ENCODE results near the gene REG4.

Gene REG4

DNA sequence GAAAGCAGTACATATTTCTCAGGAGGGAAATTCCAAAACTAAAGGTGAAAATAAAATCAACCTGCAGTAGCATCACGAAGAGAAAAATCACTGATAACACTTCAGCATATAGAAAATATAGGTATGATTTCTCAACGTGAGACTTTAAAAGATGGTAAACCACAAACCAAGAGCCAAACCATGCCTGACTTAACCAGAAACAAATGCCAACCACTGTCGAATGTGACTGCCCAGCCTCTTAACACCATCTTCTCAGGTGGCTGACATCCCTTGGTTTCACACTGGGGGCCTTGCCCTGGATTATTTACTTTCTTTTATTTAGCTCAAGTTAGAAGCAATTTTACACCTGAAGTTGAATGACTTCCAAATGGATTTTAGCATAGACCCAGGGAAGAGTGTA, 52.7 kb downstream of the REG4 start:
- H3K27me3 ChIP-seq (ENCODE audit: insufficient read depth, low read length) = no peaks in the 10 kb centered on the region
- no peak overlapping the region for H2BK12ac ChIP-seq (ENCODE audit: low read length)
- no peak overlapping the region for H3K4me2 ChIP-seq (ENCODE audit: low read length)
- no peak overlapping the region for H2BK120ac ChIP-seq (ENCODE audit: insufficient read depth, low read length, poor library complexity)
- H4K12ac ChIP-seq (ENCODE audit: low read depth, low read length) = no peak overlapping the region
- H3K36me3 ChIP-seq (ENCODE audit: control insufficient read depth in 1 of 2, insufficient read depth in 2 of 2, low read length in 2 of 2) = no peaks in the 10 kb centered on the region
- H3K4ac ChIP-seq (ENCODE audit: low read depth, low read length) = no peak overlapping the region
- H4K91ac ChIP-seq (ENCODE audit: low read depth, low read length) = no peak overlapping the region
- H3K18ac ChIP-seq (ENCODE audit: low read length) = no peak overlapping the region
- no peaks in the 10 kb centered on the region for H3K9me3 ChIP-seq (ENCODE audit: insufficient read depth, low read depth, low read length)
- H3K14ac ChIP-seq (ENCODE audit: low read length) = no peak overlapping the region
- H3K79me1 ChIP-seq (ENCODE audit: low read length) = no peaks in the 10 kb centered on the region
- H2BK5ac ChIP-seq (ENCODE audit: low read depth, low read length, poor library complexity) = no peak overlapping the region
- no peaks in the 10 kb centered on the region for H3K4me1 ChIP-seq (ENCODE audit: control insufficient read depth in 1 of 2, insufficient read depth in 2 of 2, low read length in 2 of 2)
- H3K9ac ChIP-seq (ENCODE audit: low read length) = no peak overlapping the region
- no peak for DNase-seq
- no CpG with 5 or more reads among the region's 3 CpGs for WGBS (ENCODE audit: extremely low coverage, insufficient coverage, insufficient read length)
- no peaks in the 10 kb centered on the region for H3K79me2 ChIP-seq (ENCODE audit: control insufficient read depth, insufficient read depth, low read length, poor library complexity)
- H3K4me3 ChIP-seq (ENCODE audit: low read depth, low read length) = no peak overlapping the region
- no peak overlapping the region for H2AFZ ChIP-seq (ENCODE audit: insufficient read depth, low read length, poor library complexity)
- no peak overlapping the region for H2AK5ac ChIP-seq (ENCODE audit: low read length)
- no peak overlapping the region for H3K27ac ChIP-seq (ENCODE audit: low read depth, low read length)
- no peak overlapping the region for H3K23ac ChIP-seq (ENCODE audit: low read length)
- H4K8ac ChIP-seq (ENCODE audit: low read depth, low read length) = no peak overlapping the region

DNA sequence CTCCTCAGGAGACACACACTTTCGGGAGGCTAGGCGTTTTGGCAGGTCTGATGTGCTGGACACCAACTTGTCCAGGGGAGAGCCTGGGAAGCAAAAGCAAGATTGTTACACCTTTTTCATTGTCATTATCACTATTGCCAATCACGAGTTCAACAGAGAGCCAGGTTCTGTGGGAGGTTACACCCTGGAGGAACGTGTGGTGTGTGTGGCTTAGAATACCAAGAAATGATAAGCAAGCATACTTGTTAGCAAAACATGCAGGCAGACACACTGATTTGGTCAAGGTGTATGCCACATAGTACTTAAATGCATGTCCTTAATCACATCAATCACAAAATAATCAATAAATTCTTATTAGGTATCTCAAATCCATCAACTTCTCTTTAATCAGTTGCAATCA, 58.7 kb downstream of the REG4 start:
- Histone ChIP-seq H3K36me3 (ENCODE audit: control insufficient read depth in 1 of 2, insufficient read depth in 2 of 2, low read length in 2 of 2) (no peaks in the 10 kb centered on the region), H3K14ac (ENCODE audit: low read length) (no peak overlapping the region), H3K4me3 (ENCODE audit: low read depth, low read length) (no peak overlapping the region), H3K27me3 (ENCODE audit: insufficient read depth, low read length) (no peaks in the 10 kb centered on the region), H4K12ac (ENCODE audit: low read depth, low read length) (no peak overlapping the region), H3K27ac (ENCODE audit: low read depth, low read length) (no peak overlapping the region), H3K4me2 (ENCODE audit: low read length) (no peak overlapping the region), H2AFZ (ENCODE audit: insufficient read depth, low read length, poor library complexity) (no peak overlapping the region), H3K79me1 (ENCODE audit: low read length) (no peaks in the 10 kb centered on the region), H3K79me2 (ENCODE audit: control insufficient read depth, insufficient read depth, low read length, poor library complexity) (no peaks in the 10 kb centered on the region), H3K23ac (ENCODE audit: low read length) (no peak overlapping the region), H2BK120ac (ENCODE audit: insufficient read depth, low read length, poor library complexity) (no peak overlapping the region), H4K8ac (ENCODE audit: low read depth, low read length) (no peak overlapping the region), H3K9me3 (ENCODE audit: insufficient read depth, low read depth, low read length) (no peaks in the 10 kb centered on the region), H2AK5ac (ENCODE audit: low read length) (no peak overlapping the region), H2BK5ac (ENCODE audit: low read depth, low read length, poor library complexity) (no peak overlapping the region), H3K18ac (ENCODE audit: low read length) (no peak overlapping the region), H3K4ac (ENCODE audit: low read depth, low read length) (no peak overlapping the region), H4K91ac (ENCODE audit: low read depth, low read length) (no peak overlapping the region), H2BK12ac (ENCODE audit: low read length) (no peak overlapping the region), H3K9ac (ENCODE audit: low read length) (no peak overlapping the region), H3K4me1 (ENCODE audit: control insufficient read depth in 1 of 2, insufficient read depth in 2 of 2, low read length in 2 of 2) (peaks cover 0 to 1% of the 10 kb centered on the region in 2 experiments)
- WGBS (ENCODE audit: extremely low coverage, insufficient coverage, insufficient read length) = no CpG with 5 or more reads among the region's 4 CpGs
- DNase-seq = peak in 1 of 2 donors; percentile 40

DNA sequence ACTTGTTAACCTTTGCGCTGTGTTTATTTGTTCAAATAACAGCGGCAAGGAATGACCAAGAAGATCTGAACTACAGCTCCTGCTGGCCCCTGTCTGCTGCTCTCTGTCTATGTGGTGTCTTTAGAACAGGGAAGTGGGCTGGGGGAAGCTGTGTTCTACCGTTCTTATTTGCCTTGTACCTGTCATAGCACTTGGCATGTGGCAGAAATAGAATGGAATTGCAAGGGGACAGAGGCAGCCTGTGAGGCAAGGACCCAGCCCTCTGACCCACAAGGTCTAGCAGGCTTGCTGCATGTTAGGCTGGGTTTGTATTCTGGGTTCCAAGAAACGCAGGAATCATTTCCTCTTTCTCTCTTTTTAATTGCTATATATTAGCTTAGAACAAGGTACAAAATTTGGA, 63.2 kb downstream of the REG4 start:
- peaks cover 8 to 10% of the 10 kb centered on the region in 2 experiments for H3K36me3 ChIP-seq (ENCODE audit: control insufficient read depth in 1 of 2, insufficient read depth in 2 of 2, low read length in 2 of 2)
- no peak overlapping the region for H2AK5ac ChIP-seq (ENCODE audit: low read length)
- no peak overlapping the region for H3K4me3 ChIP-seq (ENCODE audit: low read depth, low read length)

DNA sequence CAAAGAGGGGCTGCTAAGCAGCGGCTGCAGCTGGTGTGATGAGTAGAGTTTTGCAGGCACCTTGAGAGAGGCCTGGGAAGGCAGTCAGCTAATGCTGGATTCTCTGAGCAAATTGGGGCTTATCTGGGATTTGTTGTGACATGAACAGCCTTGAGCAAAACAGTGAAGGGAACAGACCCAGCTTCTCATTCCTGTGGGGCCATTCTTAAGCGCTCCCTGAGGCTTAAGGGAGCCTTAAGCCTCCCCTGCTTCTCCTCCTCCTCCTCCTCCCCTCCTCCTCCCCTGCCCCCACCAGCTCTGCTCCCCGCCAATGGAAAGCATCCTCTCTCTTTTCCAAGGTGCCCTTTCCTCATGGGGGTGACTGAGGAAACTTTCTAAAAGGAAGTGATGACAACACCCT, 63.8 kb downstream of the REG4 start:
- H2BK5ac ChIP-seq (ENCODE audit: low read depth, low read length, poor library complexity) = no peak overlapping the region
- H3K14ac ChIP-seq (ENCODE audit: low read length) = no peak overlapping the region
- H3K79me1 ChIP-seq (ENCODE audit: low read length) = no peaks in the 10 kb centered on the region
- no peak overlapping the region for H3K4me2 ChIP-seq (ENCODE audit: low read length)
- H3K4ac ChIP-seq (ENCODE audit: low read depth, low read length) = no peak overlapping the region
- no peak overlapping the region for H3K18ac ChIP-seq (ENCODE audit: low read length)
- no peak overlapping the region for H2BK12ac ChIP-seq (ENCODE audit: low read length)
- peaks cover 14 to 16% of the 10 kb centered on the region in 2 experiments for H3K36me3 ChIP-seq (ENCODE audit: control insufficient read depth in 1 of 2, insufficient read depth in 2 of 2, low read length in 2 of 2)
- H3K9ac ChIP-seq (ENCODE audit: low read length) = no peak overlapping the region
- H2AFZ ChIP-seq (ENCODE audit: insufficient read depth, low read length, poor library complexity) = no peak overlapping the region
- DNase-seq = no peak
- H4K12ac ChIP-seq (ENCODE audit: low read depth, low read length) = no peak overlapping the region
- no peak overlapping the region for H2BK120ac ChIP-seq (ENCODE audit: insufficient read depth, low read length, poor library complexity)
- H3K9me3 ChIP-seq (ENCODE audit: insufficient read depth, low read depth, low read length) = peaks cover 2% of the 10 kb centered on the region
- no peak overlapping the region for H3K27ac ChIP-seq (ENCODE audit: low read depth, low read length)
- no peaks in the 10 kb centered on the region for H3K79me2 ChIP-seq (ENCODE audit: control insufficient read depth, insufficient read depth, low read length, poor library complexity)
- H4K91ac ChIP-seq (ENCODE audit: low read depth, low read length) = no peak overlapping the region
- no peak overlapping the region for H3K23ac ChIP-seq (ENCODE audit: low read length)
- peaks cover 0 to 7% of the 10 kb centered on the region in 2 experiments for H3K4me1 ChIP-seq (ENCODE audit: control insufficient read depth in 1 of 2, insufficient read depth in 2 of 2, low read length in 2 of 2)
- no peak overlapping the region for H4K8ac ChIP-seq (ENCODE audit: low read depth, low read length)
- no peaks in the 10 kb centered on the region for H3K27me3 ChIP-seq (ENCODE audit: insufficient read depth, low read length)
- no peak overlapping the region for H2AK5ac ChIP-seq (ENCODE audit: low read length)
- WGBS (ENCODE audit: extremely low coverage, insufficient coverage, insufficient read length) = no CpG with 5 or more reads among the region's 3 CpGs
- no peak overlapping the region for H3K4me3 ChIP-seq (ENCODE audit: low read depth, low read length)

More for the DNA sequence above, 63.2 kb downstream of the REG4 start:
- Histone ChIP-seq H3K79me2 (ENCODE audit: control insufficient read depth, insufficient read depth, low read length, poor library complexity) (no peaks in the 10 kb centered on the region), H3K9me3 (ENCODE audit: insufficient read depth, low read depth, low read length) (peaks cover 2% of the 10 kb centered on the region), H4K91ac (ENCODE audit: low read depth, low read length) (no peak overlapping the region), H3K23ac (ENCODE audit: low read length) (no peak overlapping the region), H3K4me1 (ENCODE audit: control insufficient read depth in 1 of 2, insufficient read depth in 2 of 2, low read length in 2 of 2) (peaks cover 0 to 7% of the 10 kb centered on the region in 2 experiments), H3K14ac (ENCODE audit: low read length) (no peak overlapping the region), H2AFZ (ENCODE audit: insufficient read depth, low read length, poor library complexity) (no peak overlapping the region), H2BK5ac (ENCODE audit: low read depth, low read length, poor library complexity) (no peak overlapping the region), H4K12ac (ENCODE audit: low read depth, low read length) (no peak overlapping the region), H3K4me2 (ENCODE audit: low read length) (no peak overlapping the region), H2BK120ac (ENCODE audit: insufficient read depth, low read length, poor library complexity) (no peak overlapping the region), H3K18ac (ENCODE audit: low read length) (no peak overlapping the region), H3K79me1 (ENCODE audit: low read length) (no peaks in the 10 kb centered on the region), H3K4ac (ENCODE audit: low read depth, low read length) (no peak overlapping the region), H3K27me3 (ENCODE audit: insufficient read depth, low read length) (no peaks in the 10 kb centered on the region), H4K8ac (ENCODE audit: low read depth, low read length) (no peak overlapping the region), H3K9ac (ENCODE audit: low read length) (no peak overlapping the region), H3K27ac (ENCODE audit: low read depth, low read length) (no peak overlapping the region), H2BK12ac (ENCODE audit: low read length) (no peak overlapping the region)
- no peak for DNase-seq
- WGBS (ENCODE audit: extremely low coverage, insufficient coverage, insufficient read length) = no CpG with 5 or more reads among the region's 4 CpGs

Measured in trophoblast cell (in vitro differentiated cells and primary cell).